Vagina (tissue), 2 donors: Measurements from ENCODE around the gene CEMIP.

Experiments
- POLR2A ChIP-seq, 2 donors: fragments of 450-650 bp; IDR thresholded peaks; one replicate each; pipeline ENCODE4 v1.6.1; 2017; ENCODE audit warnings: antibody characterized with exemption in 2 of 2, mild to moderate bottlenecking in 2 of 2, moderate library complexity in 2 of 2
- TF ChIP-seq, protein P1 (sequence below), 3 experiments: fragments of 450-650 bp in 2 of 3; fragments of 200-600 bp in 1 of 3; sonication (generic) in 1 of 3; IDR thresholded peaks; one replicate each; pipeline ENCODE4 v1.5.1; 2017 to 2019; ENCODE audit warnings: antibody characterized with exemption in 3 of 3, mild to moderate bottlenecking in 2 of 3, moderate library complexity in 2 of 3

DNA sequence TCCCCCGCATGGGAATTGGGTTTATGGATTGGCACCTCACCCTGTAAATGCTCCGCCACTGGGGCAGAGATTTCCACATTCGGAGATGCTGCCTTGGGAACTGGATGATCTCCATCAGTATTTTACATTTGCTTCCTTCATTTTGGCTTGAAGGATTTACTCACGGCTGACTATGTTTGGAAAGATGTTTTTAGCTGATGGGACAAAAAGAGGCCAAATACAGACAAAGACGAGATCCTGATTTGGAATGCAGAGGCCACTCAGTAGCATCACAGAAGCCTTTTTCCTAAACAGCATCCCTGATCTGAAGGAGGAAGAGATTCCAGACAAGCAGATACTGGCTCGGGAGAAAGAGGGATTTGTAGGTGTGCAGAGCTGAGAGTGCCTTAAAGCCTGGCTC lies 133.5 kb downstream of the CEMIP start:
- TF ChIP-seq, protein P1, sequence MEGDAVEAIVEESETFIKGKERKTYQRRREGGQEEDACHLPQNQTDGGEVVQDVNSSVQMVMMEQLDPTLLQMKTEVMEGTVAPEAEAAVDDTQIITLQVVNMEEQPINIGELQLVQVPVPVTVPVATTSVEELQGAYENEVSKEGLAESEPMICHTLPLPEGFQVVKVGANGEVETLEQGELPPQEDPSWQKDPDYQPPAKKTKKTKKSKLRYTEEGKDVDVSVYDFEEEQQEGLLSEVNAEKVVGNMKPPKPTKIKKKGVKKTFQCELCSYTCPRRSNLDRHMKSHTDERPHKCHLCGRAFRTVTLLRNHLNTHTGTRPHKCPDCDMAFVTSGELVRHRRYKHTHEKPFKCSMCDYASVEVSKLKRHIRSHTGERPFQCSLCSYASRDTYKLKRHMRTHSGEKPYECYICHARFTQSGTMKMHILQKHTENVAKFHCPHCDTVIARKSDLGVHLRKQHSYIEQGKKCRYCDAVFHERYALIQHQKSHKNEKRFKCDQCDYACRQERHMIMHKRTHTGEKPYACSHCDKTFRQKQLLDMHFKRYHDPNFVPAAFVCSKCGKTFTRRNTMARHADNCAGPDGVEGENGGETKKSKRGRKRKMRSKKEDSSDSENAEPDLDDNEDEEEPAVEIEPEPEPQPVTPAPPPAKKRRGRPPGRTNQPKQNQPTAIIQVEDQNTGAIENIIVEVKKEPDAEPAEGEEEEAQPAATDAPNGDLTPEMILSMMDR (IDR thresholded peaks at IDR 0.05) = no peak
- no peak for TF ChIP-seq POLR2A (IDR thresholded peaks at IDR 0.05)
